CD4-positive, alpha-beta T cell treated with Interleukin-6 at 100 ng/mL for 8 hours (primary cell): Measurements from ENCODE around the gene SPIB.
"Not testable (repeated sequence)": the region's sequence is repeated elsewhere in the genome, so short reads cannot be mapped to it uniquely, and the experiment has no call there.

Experiments used
- DNase-seq: peaks from one replicate; pipeline ENCODE4 v3.0.0-alpha.2; 2020; ENCODE audit warnings: mixed read lengths, low spot score

The SPIB gene

DNA sequence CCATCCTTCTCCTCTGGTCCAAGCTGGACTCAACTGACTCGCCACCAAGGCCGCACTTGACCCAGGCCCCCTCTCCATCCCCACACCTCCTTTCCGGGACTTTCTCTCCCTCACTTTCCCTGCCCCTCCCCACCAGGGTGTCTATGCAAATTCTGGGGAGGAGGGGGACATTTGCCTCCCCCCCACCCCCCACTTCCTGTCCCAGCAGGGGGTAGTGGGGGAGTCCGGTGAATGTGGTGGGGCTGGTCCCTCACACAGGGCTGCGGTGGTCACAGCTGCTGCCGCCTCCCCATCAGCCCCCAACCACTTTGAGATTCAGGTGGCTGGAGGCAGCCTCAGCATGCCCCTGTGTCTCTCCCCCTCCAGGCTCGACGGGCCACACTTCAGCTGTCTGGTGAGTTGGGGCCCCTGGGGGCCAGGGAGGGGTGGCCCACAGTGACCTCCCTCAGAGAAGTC lies 870 bp downstream of the SPIB start:
- DNase-seq = no peak

DNA sequence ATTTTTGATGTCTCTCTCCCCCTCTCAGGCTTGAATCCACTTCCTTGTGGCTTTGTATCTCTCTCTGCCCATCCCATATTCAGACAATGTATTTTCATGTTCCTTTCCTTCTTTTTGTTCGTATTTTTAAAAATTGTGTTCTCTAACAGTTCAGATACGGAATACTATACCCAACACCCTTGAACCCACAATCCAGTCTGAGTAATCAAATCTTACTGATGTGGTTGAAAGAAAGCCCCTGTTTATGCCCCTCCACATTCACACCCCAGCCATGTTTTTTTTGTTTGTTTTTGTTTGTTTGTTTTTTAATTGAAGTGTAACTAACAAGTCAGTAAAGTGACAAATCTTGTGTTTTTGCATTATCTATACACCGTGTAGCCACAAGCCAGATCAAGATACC lies 1.4 kb downstream of the SPIB start:
- DNase-seq = no peak

DNA sequence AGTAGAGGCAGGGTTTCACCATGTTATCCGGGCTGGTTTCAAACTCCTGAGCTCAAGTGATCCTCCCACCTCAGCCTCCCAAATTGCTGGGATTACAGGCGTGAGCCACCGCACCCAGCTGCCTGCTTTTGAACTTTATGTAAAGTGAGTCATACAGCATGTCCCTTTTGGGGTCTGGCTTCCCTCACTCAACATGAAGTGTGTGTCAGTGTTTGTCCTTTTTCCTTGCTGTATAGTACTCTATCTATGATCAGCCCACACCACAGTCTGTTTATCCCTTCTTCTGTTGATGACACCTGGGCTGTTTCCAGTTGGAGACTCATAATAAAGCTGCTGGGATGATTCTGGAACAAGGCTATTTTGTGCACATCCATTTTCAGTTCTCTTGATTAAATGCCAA lies 2.1 kb downstream of the SPIB start:
- no peak for DNase-seq

DNA sequence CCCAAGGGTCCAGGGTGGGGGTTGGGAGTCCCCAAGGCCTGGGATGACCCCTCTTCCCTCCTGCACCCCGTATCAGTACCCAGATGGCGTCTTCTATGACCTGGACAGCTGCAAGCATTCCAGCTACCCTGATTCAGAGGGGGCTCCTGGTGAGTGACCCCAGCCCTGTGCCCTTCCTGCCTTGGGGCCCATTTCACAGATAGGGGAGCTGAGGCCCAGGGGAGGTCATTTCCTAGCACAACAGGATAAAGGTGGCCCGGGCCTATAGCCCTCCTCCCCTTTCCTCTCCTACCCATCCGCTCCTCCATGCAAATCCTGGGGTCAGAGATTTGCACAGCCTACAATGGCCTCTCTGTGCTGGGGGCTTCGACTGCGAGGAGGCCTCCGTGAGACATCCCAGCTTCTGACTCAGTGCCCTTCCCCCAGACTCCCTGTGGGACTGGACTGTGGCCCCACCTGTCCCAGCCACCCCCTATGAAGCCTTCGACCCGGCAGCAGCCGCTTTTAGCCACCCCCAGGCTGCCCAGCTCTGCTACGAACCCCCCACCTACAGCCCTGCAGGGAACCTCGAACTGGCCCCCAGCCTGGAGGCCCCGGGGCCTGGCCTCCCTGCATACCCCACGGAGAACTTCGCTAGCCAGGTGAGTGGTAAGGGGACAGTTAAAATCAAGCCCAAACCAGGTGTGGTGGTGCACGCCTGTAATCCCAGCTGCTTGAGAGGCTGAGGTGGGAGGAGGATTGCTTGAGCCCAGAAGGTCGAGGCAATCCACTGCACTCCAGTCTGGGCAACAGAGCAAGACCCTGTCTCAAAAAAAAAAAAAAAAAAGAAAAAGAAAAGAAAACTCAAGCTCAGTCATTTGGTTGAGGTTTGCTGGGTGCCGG lies 3.9 kb downstream of the SPIB start:
- DNase-seq = no peak

DNA sequence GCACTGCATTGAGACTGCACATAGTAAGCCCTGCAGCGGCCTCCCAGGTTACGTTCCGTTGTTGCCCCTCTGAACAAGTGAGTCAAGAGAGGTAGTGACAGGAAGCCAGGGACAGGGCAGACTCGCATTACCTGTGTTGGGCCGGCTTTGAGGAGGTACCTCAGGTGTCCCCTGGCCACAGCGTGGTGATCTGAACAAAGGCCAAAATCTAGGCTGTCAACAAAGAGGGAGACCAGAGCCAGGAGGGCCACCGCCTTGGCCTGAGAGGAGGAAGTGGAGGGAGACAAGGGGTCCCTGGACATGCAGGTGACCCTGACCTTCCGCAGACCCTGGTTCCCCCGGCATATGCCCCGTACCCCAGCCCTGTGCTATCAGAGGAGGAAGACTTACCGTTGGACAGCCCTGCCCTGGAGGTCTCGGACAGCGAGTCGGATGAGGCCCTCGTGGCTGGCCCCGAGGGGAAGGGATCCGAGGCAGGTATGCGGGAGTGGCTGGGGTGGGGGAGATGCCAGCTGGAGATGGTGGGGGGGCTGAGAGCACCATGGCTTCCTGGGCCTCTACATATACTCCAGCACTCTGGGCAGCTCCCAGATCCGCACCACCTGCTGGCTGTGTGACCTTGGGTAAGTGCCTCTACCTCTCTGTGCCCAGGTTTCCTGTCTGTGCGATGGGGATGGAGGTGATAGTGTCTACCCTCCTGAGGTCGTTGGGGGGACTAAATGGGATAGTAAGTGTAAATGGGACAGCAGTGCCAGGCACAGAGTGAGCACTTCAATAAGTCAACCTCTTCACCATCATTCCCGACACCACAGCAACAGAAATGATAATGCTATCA lies 4.8 kb downstream of the SPIB start:
- DNase-seq = no peak

DNA sequence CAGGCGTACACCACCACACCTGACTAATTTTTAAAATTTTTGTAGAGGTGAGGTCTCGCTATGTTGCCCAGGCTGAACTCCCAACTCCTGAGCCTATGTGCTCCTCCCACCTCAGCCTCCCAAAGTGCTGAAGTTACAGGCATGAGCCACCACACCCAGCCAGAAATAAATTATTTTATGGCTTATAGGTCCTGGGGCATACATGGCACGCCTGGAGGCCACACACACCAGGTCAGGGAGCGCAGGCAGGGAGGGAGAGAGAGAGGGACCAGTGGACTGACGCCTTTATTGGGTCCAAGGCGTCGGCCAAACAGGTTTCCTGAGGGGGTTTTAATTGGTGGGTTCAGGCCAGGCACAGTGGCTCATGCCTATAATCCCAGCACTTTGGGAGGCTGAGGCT lies 6.8 kb downstream of the SPIB start:
- no peak for DNase-seq

DNA sequence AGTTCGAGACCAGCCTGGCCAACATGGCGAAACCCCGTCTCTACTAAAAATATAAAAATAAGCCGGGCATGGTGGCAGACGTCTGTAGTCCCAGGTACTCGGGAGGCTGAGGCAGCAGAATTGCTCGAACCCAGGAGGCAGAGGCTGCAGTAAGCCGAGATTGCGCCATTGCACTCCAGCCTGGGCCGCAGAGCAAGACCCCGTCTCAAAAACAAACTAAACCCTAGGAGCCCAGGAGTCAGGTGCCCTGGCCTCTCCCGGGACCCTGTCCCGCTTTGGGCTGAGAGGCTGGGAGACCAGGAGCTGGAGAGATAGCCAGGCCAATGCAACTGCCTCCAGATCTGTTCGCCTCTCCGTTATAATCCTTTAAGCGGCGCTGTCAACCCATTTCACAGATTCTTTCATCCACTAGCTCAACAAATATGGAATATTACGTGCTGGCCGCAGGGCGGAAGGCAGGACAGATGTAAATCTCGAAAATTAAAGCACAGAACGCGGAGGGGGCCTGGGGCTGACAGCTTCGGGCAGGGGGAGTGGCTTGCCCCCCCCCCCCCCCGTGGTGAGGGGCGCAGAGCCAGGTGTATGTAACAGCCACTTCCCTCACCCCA lies 8.7 kb downstream of the SPIB start:
- DNase-seq = no peak

DNA sequence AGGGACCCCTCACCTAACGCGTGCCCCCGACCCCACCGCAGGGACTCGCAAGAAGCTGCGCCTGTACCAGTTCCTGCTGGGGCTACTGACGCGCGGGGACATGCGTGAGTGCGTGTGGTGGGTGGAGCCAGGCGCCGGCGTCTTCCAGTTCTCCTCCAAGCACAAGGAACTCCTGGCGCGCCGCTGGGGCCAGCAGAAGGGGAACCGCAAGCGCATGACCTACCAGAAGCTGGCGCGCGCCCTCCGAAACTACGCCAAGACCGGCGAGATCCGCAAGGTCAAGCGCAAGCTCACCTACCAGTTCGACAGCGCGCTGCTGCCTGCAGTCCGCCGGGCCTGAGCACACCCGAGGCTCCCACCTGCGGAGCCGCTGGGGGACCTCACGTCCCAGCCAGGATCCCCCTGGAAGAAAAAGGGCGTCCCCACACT lies 9.3 kb downstream of the SPIB start:
- peak; percentile 29 for DNase-seq

DNA sequence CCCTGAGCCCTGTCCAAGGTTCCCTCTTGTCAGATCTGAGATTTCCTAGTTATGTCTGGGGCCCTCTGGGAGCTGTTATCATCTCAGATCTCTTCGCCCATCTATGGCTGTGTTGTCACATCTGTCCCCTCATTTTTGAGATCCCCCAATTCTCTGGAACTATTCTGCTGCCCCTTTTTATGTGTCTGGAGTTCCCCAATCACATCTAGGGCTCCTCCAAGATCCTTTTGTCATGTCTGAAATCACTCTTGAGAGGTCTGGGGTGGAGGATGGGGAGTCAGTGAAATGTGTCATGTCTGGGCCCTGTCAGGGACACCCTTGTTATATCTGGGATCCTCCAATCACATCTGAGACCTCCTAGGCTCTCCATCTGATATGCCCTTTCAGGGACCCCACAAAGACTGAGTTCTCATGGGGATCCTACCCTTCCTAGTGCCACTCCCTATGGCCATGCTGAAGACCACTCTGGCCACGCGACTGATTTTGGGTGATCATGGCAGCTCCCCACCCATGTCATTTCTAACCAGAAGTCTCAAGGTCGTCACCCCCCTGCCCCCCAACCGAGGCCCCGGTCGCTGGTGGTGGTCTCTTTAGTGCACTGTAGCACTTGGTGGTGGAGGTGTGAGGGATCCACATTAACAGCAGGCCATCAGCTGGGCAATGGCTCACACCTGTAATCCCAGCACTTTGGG lies 10.2 kb downstream of the SPIB start:
- DNase-seq = no peak

DNA sequence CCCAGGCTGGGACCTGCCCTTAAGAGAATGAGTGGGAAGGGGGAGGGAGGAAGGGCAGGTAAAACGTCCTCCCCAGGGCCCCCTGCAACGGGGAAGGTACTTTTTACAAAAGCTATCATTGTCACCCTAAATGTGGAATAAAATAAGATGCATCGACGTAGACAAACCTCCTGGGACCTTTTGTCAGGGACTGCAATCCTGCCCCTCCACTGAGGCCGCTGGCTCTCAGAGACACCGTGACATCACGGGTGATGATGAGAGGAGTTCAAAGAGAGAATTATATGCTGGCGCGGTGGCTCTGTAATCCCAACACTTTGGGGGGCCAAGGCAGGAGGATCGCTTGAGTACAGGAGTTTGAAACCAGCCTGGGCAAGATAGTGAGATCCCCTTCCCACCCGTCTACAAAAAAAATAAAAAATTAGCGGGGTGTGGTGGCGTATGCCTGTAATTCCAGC lies 12.2 kb downstream of the SPIB start:
- DNase-seq = no peak

DNA sequence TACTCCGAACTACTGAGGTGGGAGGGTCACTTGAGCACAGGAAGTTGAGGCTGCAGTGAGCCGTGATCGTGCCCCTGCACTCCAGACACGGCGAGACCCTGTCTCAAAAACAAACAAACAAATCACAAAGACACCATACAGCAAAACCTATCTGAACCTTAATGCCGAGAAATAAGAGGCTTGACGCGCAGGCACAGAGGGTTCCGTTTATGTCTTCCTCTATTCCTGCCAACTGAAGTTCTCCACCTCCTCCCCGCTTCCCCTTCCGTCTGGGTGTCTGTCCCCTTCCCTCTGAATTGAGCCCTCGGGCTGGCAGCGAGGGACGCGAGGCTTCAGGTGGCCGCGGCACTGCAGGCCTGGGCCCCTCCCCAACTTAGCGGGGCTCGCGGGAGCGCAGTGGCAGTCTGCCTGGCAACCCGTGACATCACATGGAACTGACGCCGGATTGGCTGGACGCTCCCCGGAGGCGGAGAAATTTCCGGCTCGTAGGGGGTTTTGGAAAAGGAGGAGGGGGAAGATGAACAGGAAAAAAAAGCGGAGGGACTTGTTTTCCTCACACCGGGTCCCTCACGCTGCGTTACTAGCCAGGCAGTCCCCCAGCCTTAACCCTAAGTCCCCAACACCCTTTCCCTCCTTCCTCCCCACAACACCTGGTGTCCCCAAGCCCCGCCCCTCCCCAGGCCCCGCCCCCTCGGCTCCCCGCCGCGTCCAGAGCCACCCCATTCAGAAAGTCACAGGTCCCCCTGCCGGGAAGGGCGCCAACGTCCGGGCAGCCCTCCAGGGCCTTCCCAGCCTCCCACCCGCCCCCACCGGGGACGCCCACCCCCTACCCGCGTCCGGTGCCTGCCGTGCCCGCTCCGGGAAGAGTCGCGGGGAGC lies 12.8 kb downstream of the SPIB start:
- peak; percentile 81 for DNase-seq

DNA sequence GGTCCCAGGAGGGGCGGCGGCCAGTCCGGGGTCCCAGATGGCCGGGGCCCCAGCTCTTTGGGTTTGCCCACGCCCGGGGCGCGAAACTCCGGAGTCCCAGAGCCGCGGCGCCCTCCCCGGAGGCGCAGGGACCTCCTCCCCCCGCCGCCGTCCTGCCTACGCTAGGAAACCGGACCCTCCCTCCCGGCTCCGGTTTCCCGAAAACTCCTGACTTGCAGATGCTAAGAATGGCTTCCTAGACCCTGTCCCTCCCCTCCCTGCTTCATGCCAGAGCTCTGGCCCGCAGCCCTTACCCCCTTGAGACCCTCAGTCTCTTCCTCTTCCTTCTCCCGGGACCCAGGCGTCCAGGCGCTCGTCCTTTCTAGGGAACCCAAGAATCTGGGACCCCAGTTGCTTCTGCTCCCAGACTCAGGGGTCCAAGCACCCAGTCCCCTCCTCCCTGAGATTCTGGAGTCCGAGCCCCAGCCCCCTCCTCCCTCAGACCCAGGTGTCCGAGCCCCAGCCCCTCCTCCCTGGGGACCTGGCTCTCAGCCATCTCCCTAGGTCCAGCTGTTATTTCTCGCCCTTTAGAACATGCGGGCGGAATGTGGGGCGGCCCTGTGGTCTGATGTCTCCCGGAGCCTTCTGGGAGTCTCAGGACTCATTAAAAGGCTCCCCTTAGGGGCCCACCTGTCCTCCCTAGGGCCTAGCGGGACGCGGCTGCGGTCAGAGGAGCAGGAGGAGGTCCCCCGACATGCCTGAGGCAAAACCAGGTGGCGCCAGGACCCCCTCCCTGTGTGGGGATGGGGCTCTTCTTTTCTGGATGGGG lies 13.7 kb downstream of the SPIB start, which contains the start of gene MYBPC2:
TSS of gene MYBPC2 (plus strand) at position 672 of the 808 bp plus-strand sequence. CDS start at position 734, 62 bp downstream.
- DNase-seq = no peak

DNA sequence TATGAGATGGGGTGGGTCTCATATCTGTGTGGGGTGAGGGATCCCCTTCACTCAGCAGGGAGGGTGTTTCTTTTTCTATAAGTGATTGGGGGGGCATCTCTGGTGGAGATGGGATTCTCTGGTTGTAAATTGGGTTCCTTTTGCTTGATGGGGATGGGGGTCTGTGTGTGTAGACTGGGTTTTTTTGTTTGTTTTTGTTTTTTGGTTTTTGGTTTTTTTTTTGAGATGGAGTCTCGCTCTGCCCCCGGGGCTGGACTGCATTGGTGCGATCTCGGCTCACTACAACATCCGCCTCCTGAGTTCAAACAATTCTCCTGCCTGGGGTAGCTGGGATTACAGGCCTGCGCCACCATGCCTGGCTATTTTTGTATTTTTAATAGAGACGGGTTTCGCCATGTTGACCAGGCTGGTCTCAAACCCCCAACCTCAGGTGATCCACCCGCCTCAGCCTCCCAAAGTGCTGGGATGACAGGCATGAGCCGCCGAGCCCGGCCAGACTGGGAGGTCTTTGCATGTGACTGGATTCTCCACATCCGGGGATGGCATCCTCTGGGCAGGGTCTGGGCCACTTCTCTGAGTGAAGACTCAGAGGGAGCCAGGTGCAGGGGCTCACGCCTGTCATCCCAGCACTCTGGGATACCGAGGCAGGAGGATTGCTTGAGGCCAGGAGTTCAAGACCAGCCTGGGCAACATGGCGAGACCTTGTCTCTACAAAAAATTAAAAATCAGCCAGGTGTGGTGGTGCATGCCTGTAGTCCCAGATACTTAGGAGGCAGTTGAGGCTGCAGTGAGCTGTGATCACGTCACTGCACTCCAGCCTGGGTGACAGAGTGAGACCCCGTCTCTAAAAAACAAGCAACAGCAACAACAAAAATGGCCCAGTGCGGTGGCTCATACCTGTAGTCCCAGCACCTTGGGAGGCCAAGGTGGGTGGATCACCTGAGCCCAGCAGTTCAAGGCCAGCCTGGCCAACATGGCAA lies 14.8 kb downstream of the SPIB start:
- no peak for DNase-seq

DNA sequence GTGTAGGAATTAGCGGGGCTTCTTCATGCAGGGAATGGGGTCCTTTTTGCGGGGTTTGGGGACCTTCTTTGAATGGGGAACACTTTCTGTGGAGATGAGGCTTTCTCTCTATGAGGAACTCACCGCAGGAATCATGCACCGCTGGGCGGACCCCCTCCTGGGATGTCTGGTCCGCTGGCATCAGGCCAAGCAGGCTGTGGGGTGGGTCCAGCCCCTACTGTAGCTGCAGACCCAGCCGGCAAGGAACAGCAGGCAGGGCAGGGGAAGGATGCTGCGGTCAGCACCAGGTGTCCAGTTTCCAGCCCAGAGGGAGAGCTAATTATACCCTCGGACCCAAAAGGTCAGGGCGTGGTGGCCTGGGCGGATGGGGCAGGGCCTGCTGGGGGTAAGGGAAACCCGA lies 15.8 kb downstream of the SPIB start:
- no peak for DNase-seq

DNA sequence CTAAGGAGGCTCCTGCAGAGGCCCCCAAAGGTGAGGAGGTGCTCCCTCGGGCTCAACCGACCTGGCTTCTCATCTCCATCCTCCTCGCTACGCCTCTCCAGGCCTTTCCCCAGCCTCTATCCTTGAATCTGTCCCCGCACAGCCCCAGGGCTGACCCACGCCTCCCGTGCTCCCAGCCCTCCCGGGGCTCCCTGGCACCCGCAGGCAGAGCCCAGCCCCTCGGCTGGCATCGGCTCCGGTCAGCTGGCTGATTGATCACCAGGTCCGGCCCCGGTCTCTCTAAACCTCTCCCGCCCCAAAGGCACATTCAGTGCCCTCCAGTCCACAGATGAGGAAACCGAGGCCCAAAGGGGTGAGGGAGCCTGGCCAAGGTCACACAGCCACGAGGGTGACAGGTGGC lies 16.5 kb downstream of the SPIB start:
- no peak for DNase-seq

DNA sequence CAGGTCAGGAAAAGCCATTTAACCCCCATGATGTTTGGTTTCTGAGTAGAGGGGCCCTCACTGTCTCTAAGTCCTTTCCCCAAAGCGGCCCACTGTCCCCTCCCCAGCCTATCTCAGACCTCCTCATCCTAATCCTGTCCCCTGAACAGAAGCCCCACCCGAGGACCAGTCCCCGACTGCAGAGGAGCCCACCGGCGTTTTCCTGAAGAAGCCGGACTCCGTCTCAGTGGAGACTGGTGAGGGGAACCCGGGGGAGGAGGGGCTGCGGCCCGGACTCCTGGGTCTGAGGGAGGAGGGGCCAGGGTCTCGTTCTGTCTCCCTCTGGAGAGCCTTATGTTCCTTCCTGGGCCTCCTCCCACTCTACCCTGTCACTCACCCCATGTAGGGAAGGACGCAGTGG lies 16.9 kb downstream of the SPIB start:
- DNase-seq = no peak

DNA sequence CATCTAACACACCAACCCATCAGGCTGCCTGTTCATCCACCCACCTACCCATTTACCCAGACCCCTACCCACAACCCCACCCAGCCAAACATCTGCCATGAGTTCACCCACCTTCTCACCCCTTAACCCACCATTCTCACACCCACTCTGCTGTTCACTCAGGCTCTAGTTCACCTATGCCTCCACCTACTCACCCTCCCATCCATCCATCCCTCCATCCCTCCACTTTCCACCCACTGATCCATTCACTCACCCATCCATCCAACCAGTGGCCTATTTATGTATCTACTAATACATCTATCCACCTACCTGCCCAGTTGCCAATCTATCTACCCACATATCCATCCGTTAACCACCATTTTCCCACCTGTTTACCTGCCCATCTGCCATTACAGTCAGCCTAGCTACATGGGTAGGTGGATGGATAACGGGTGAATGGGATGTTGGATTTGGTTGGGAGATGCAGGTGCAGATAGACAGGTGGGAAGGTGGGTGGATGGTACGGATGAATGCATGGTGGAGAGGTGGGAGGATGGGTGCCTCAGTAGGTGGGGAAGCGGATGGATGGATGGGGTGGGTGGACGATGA lies 19.2 kb downstream of the SPIB start:
- no peak for DNase-seq

DNA sequence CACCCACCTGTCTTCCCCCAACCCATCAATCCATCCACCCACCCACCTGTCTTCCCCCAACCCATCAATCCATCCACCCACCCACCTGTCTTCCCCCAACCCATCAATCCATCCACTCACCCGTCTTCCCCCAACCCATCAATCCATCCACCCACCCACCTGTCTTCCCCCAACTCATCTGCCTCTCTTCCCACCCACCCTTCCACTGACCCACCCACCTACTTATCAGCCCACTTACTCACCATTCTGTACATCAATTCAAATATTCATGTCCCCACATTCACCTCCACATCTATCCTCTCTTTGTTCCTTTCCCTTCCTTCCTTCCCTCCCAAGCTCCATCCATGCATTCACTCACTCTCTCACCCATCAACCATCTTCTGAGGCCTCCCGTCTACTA lies 20.4 kb downstream of the SPIB start:
- DNase-seq = not testable (repeated sequence)
